HG03439 (cell line): ENCODE results near the gene AUTS2.

Experiments
- ATAC-seq: cut with Tn5 transposase; IDR thresholded peaks from one replicate; pipeline ENCODE4 v1.9.1; 2021; ENCODE audit warnings: mild to moderate bottlenecking, moderate library complexity; ENCODE audit not compliant: unreplicated experiment

The AUTS2 gene

GRCh38 chr7:69654849-69655707 is 56.8 kb downstream of the AUTS2 start:
- no peak for ATAC-seq

GRCh38 chr7:69656077-69656476 is 57.8 kb downstream of the AUTS2 start:
- no peak for ATAC-seq

DNA sequence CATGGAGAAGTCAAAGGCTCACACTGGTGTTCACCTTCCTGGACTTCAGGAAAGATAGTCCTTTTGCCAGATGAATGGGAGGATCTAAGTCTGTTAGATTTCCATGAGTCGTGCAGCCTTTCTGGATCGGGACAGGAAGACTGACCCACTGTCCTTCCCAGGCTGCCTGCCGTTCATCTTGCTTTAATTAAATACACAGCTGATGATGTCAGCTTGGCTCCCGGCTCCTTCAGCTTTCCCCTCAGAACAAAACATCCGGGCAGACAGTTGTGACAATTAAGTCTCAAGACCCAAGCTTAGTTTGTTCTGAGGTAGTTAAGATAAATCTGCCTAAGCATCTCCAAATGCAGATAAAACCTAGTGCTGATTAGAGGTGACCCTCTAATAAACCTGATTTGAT is 58.6 kb downstream of the AUTS2 start:
- ATAC-seq = no peak

DNA sequence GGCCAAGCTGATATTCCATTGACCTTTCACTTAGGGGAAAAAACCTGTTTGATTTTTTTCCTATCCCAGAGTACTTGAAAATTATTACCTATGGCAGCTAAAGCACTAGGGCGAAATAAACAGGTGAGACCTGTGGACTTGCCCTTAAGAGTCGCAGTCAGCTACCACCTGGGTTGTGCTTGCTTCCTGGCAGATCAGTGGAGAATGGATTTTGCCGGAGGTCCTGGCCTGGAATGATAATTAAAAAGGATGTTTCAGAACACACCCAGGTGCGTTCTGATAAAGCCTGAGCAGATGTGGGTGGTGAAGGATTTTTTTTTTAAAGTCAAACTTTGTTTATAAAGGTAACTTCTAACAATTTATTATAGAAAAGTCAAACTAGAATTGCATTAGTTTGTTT is 59.1 kb downstream of the AUTS2 start:
- no peak for ATAC-seq

DNA sequence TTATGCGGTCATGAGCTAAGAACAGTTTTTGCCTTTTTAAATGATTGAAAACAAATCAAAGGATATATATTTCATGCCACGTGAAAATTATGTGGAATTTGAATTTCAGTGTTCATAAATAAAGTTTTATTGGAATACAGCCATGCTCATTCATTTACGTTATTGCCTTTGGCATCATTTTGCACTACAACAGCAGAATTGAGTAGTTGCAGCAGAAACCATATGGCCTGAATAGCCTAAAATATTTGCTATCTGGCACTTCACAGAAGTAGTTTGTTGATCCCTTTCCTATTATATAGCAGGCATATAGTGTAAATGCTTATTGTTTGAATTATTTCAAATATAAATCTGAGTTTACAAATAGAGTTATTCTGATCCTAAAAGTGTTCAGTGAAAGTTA is 59.7 kb downstream of the AUTS2 start:
- ATAC-seq = no peak

DNA sequence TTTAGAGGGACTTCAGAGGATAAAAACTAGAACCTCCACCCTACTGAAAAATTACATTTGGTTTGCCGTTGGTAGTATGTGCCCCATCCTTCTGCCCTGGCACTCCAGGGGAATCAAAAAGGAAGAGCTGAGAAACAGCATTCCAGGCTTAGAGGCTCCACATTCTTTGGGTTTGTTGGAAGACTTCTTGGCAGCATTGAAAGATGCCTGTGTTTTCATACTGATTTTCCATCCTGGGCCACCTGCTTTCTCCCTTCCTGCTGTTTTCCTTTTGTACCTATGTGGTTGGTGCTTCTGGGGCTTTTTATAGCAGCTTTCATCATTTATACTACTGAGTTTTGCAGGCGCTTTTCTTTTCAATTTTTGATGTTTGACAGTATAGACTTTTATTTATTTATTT is 61.7 kb downstream of the AUTS2 start:
- ATAC-seq = no peak

DNA sequence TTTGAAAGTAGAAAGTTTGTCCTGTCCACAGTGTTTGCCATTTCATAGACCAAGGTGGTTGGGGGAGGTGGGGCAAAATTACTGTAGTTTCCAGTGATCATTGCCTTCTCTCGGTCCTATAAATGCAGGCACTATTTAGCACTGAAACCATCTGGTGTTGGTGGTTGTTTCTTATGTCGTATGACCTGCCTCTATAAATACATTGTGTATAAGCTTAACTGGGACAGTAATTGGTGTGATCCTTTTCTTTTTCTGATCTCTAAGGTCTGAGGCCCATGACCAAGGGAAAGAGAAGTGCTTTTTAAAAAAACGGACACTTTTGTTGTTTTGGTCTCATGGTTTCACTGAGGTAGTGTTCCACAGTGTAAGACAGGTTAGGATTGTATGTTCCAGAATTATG is 63.1 kb downstream of the AUTS2 start:
- ATAC-seq = no peak

DNA sequence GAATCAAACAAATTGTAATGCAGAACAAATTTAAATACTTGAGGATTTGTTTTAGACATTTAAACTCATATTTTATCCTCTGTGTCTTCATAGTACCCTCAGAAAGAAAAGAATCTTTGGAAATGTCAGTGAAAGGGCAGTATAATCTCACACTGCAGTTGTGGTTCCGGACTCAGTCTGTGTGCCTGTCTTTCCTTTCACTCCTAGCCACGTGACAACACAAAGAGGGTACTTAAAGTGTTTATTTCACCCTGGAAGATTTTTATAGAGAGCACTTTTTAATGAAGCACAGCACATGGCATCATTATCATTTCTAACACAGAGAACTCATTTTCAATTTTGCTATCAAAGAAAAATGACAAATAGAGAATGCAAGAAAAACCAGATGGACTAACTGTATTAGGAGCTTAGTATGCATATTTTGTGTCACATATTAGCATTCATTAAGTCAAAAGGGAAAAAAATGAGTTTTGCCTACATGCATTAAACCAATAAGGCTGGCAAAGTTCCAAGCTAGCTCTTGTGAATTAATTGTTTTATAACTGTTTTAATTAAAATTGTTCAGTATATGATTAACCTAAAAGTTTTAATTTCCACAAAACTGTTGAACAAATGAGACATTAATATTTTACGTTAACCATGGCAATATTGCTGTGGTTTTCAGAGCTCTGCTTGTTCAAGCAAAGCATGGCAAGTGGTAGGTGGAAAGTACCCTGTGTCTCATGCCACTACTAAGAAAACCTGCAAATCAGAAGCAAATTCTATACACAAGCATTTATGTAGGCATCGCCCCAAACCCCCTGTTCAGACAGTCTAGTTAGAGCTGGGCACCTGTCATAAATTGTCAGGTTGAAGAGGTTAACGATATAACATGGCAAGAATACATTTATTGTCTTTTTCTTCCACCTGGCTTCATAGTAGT is 65.9 kb downstream of the AUTS2 start:
- no peak for ATAC-seq

DNA sequence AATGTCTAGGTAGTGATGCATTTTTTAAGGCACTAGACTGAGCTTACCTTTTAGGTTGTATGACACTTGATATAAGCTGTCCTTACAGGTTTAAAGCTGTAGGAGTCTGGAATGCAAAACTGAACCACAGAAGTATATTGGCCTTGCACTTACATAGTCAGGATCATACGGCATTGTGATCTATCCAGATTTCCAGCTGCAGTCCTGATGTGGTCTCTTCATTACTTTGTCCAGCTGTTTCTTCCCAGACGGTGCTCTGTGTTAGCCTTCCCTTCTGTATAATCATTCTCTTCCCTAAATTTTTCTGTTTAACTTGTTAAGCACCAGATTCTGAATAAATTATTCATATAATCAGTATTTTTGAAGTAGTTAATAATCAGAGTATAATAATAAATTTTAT is 67.1 kb downstream of the AUTS2 start:
- no peak for ATAC-seq

GRCh38 chr7:69668339-69668870 is 70.1 kb downstream of the AUTS2 start:
- no peak for ATAC-seq

DNA sequence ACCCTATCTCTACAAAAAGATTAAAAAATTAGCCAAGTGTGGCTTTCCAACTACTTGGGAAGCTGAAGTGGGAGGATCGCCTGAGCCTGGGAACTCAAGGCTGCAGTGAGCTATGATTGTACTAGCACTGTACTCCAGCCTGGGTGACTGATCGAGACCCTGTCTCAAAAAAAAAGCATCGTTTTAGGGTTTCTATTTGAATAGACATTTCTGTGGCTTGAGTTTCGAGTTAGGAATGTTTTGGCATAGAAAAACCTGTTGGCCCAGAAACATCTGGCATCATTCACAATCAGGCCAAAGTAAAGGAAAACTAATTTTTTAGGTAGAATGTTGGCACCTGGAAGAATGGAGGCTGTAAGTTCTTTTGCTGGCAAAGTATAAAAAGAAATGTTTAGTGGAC is 72.4 kb downstream of the AUTS2 start:
- ATAC-seq = no peak

DNA sequence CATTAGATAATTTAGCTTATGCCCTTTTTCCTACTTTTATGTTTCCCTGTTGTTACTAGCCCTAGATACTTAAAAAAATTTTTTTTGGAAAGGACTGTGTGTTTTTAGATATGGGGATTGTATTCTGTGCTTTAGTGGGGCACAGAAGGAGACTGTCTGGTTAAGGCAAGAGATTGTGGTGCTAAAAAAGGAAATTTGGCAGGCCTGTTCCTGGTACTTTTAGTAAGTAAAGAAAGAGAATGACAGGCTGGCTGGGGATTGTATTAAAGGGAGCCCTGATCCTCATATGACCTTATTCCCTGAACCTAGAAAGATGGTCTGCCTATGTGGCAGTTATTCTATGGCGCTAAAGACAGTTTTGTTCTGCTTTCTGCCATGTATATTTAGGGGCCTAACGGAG is 74.8 kb downstream of the AUTS2 start:
- ATAC-seq = no peak

GRCh38 chr7:69674701-69675182 is 76.5 kb downstream of the AUTS2 start:
- peak; percentile 73 for ATAC-seq

GRCh38 chr7:69676247-69676646 is 78.0 kb downstream of the AUTS2 start:
- no peak for ATAC-seq

DNA sequence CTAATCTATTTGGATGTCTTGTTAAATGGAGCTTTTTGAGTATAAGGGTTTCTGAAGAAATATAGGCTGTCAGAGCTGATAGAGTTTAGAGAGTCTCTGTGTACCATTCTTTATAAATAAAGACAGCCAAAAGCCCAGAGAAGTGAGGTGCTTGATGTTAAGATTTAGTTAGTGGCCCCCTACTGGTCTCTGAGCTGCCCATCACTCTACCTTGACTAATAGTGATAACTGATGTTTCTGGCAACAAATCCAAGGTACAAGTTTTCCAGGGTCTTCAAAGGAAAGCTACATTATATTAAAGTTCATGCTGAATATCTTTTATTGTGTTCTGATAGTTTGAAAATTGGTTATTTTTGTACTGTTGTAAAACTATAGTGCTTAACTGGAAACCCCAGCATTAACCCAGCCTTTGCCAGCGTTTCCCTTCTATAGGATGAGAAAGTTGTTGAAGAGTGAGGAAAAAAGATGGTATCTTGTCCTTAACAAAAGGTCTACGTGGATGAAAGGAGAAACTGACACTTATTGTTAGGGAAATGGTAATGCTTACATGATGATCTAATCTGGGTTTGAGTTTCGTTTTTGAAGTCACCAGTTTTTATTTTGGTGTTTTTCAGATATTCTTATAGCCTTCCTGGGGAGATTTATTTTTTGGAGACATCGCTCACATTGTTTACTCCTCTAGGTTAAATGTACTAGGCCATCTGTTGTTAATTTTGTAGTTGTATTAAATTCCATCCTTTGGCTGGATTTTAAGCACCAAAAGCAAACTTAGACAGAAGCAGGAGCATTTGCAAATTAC is 79.0 kb downstream of the AUTS2 start:
- ATAC-seq = no peak

- ATAC-seq = no peak
Observed at GRCh38 chr7:69677881-69678493, 79.7 kb downstream of the AUTS2 start.

DNA sequence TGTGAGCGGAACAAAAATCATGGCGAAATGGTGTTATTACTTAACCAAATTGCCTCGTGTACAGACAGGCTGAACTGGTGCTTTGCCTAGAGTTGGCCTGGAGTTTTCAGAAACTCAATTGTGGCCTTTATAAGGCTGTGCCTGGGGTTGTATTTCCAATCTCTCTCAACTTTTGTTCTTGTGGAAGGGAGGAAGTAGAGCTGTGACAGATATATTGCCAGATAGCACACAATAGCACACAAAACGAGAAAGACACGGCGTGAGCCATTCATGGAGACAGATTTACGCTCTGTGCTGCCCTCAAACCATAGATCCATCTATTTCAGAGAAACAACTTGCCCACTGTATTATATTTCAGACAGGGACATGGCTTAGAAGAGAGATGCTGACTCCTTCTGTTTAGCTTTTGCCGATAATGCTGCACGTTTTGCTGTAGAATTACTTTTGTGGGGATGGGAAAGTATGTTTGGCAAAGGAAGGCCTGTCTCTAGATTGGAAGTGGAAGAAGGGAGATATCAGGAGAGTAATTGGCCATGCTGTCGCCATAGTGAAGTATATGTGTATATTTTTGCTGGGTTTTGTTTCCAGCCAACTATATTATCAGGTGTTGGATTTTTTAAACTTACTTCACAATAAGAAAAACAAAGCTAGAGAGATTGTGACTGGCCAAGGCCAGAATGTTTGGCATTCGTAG is 80.4 kb downstream of the AUTS2 start:
- ATAC-seq = no peak

- no peak for ATAC-seq
Observed at GRCh38 chr7:69681181-69681580, 82.9 kb downstream of the AUTS2 start.

DNA sequence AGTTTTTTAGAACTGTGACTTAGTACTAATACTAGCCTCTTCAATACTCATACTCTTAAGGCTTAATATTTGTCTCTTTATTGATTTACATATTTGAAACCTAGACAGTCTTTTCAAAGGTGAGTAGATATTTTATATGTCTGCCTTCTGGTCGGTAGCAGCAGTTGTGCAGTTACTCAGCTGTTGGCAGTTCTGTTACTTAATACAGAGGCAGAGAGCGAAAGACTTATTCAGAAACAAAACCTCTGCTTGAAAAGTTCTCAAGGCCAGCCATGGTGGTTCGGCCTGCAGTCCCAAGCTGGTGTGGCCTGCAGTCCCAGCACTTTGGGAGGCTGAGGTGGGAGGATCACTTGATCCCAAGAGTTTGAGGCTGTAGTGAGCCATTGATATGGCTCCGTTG is 84.2 kb downstream of the AUTS2 start:
- ATAC-seq = no peak

DNA sequence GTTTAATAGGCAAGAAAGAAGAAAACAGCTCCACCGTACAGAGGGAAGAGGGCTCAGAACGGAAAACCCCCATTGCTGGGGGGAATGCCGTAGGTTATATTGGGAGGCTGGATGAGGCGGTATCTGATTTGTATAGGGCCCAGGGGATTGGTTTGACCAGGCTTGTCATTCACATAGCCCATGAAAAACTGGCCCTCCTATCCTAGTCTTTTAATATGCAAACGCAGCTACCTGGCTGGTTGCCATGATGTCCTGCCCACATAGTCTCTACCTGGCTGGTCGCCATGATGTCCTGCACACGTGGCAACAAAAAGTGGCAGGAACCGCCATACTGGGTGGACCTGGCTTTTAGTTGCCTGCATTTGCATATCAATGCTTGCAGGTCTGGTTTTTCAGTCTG is 84.7 kb downstream of the AUTS2 start:
- no peak for ATAC-seq
